Pancreas (tissue), 10 donors: ENCODE results near the gene KCNK3. TPM values are rescaled to one million over a fixed set of nuclear protein-coding genes. Genes with fewer than 3 reads are reported as not detected.

Experiments used
- ATAC-seq, 4 donors: fragments of 200-7000 bp; cut with Tn5 transposase; one replicate each; pipeline versions ENCODE4 v1.8.0 to v1.9.1; 2020; ENCODE audit warnings: mild to moderate bottlenecking in 4 of 4, moderate library complexity in 4 of 4
- DNase-seq, 6 donors: peaks; one replicate each; pipeline ENCODE4 v3.0.0-alpha.2; 2020
- FAIRE-seq: peaks from 2 replicates; lab custom pipeline; 2012; peaks lifted over from hg19 to GRCh38; lab: Jason Lieb, UNC
- H3K27ac ChIP-seq, 4 donors: fragments of 200-600 bp; sonication (generic); 1 replicate in 3 of 4; 2 replicates in 1 of 4; pipeline versions ENCODE4 v1.5.0 to v1.8.0; 2020
- H3K27me3 ChIP-seq, 4 donors: fragments of 200-600 bp; one replicate each; pipeline ENCODE4 v1.8.0; 2021
- H3K36me3 ChIP-seq, 3 donors: fragments of 200-600 bp; sonication (generic) in 1 of 3; one replicate each; pipeline versions ENCODE4 v1.5.0 to v1.8.0; 2020 to 2021
- H3K4me1 ChIP-seq, 3 donors: fragments of 200-600 bp; one replicate each; pipeline ENCODE4 v1.8.0; 2021
- H3K4me3 ChIP-seq, 4 donors: fragments of 200-600 bp; sonication (generic) in 2 of 4; one replicate each; pipeline versions ENCODE4 v1.5.0 to v1.8.0; 2020 to 2021
- H3K9me3 ChIP-seq, 4 donors: fragments of 200-600 bp; one replicate each; pipeline ENCODE4 v1.8.0; 2021
- WGBS, 2 donors: extraction: QIAGEN DNeasy Blood & Tissue Kit; methylation state at CpG; one replicate each; pipeline ENCODE4 v1.1.7; 2013; 5-methylcytosine and 5-hydroxymethylcytosine counted together
- intact Hi-C, 3 donors: fragments of 100-400 bp; cut with DNase I; formaldehyde crosslinking; loops; one replicate each; pipeline versions ENCODE4 v1.11.1 to v1.14.2; 2022
- polyA plus RNA-seq, 2 donors: library from polyadenylated mRNA; stranded (reverse); fragments of 200-250 nt; gene quantifications; one replicate each; pipeline ENCODE4 v1.2.3, GENCODE V29; 2013
- total RNA-seq, 6 donors: library from RNA; stranded (reverse); fragmentation: NEBNext Ultra II Directional in 4 of 6; extraction: Animal tissue kit (Norgen Biotek cat#: 25700) in 4 of 6; gene quantifications; one replicate each; pipeline versions ENCODE4 v1.2.1 to v1.2.4, GENCODE V29; 2021 to 2023
- TF ChIP-seq, protein P1 (sequence below), 4 donors: fragments of 200-600 bp; sonication (generic) in 3 of 4; IDR thresholded peaks; one replicate each; pipeline versions ENCODE4 v1.5.0 to v1.8.0; 2021; ENCODE audit warnings: antibody characterized with exemption in 4 of 4
- donor health status: healthy with polysubstance abuse.
- donor health status: DM: no; HTN: no; CAD: no; lungs with moderate emphysema.
- donor health status: DM: no; HTN: no; CAD: no.
- donor health status: control.
- donor health status: control.
- donor health status: Bipolar disorder and iron deficiency.
- donor health status: DM: yes; HTN: yes; CAD: no.
- donor health status: DM: no; HTN: no; CAD: no.
- donor health status: DM: no; HTN: no; CAD: no.
- donor health status: DM: yes; HTN: yes; CAD: no.

KCNK3 gene
- total and polyA plus RNA-seq, 8 donors, result 7.5 to 46.4 (median 30.2) TPM

GRCh38 chr2:26740890-26741302 lies 48.4 kb downstream of the KCNK3 start:
- Histone ChIP-seq H3K36me3 (no peaks in the 10 kb centered on the region), H3K4me1 (peaks cover 0 to 3% (median 0%) of the 10 kb centered on the region in 3 donors), H3K27ac (no peak overlapping the region), H3K4me3 (no peak overlapping the region), H3K9me3 (no peaks in the 10 kb centered on the region), H3K27me3 (no peaks in the 10 kb centered on the region)
- intact Hi-C loops, result loop anchor here in 2 of 3 donors (5.0 kb wide), 1 partner anchor 134 kb away; no protein-coding TSS in a partner anchor
- FAIRE-seq, result no peak
- TF ChIP-seq, protein P1, sequence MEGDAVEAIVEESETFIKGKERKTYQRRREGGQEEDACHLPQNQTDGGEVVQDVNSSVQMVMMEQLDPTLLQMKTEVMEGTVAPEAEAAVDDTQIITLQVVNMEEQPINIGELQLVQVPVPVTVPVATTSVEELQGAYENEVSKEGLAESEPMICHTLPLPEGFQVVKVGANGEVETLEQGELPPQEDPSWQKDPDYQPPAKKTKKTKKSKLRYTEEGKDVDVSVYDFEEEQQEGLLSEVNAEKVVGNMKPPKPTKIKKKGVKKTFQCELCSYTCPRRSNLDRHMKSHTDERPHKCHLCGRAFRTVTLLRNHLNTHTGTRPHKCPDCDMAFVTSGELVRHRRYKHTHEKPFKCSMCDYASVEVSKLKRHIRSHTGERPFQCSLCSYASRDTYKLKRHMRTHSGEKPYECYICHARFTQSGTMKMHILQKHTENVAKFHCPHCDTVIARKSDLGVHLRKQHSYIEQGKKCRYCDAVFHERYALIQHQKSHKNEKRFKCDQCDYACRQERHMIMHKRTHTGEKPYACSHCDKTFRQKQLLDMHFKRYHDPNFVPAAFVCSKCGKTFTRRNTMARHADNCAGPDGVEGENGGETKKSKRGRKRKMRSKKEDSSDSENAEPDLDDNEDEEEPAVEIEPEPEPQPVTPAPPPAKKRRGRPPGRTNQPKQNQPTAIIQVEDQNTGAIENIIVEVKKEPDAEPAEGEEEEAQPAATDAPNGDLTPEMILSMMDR (IDR thresholded peaks at IDR 0.05), result no peak
- DNase-seq, result no peak
- no peak for ATAC-seq
- WGBS, 2 donors, result 81 to 88% methylated on average over 8 of the region's 8 CpGs

GRCh38 chr2:26742048-26742770 lies 49.7 kb downstream of the KCNK3 start:
- Histone ChIP-seq H3K27ac (no peak overlapping the region), H3K4me3 (no peak overlapping the region), H3K36me3 (no peaks in the 10 kb centered on the region), H3K4me1 (peaks cover 0 to 3% (median 0%) of the 10 kb centered on the region in 3 donors), H3K9me3 (no peaks in the 10 kb centered on the region), H3K27me3 (no peaks in the 10 kb centered on the region)
- no peak for ATAC-seq
- WGBS, 2 donors, result 93 to 95% methylated on average over 15 of the region's 15 CpGs
- DNase-seq, result no peak
- TF ChIP-seq, protein P1 (IDR thresholded peaks at IDR 0.05), result no peak
- intact Hi-C loops, result loop anchor here in 2 of 3 donors (5.0 kb wide), 1 partner anchor 135 kb away; no protein-coding TSS in a partner anchor
- FAIRE-seq, result no peak

GRCh38 chr2:26743852-26744251 lies 51.3 kb downstream of the KCNK3 start:
- DNase-seq (no peak), FAIRE-seq (no peak), ATAC-seq (no peak)
- Histone ChIP-seq H3K27ac (no peak overlapping the region), H3K4me1 (peaks cover 0 to 3% (median 0%) of the 10 kb centered on the region in 3 donors), H3K36me3 (no peaks in the 10 kb centered on the region), H3K4me3 (no peak overlapping the region), H3K27me3 (no peaks in the 10 kb centered on the region), H3K9me3 (no peaks in the 10 kb centered on the region)
- WGBS, 2 donors, result 94 to 97% methylated on average over 3 of the region's 3 CpGs
- intact Hi-C loops, result loop anchor here in 2 of 3 donors (5.0 kb wide), 1 partner anchor 137 kb away; no protein-coding TSS in a partner anchor
- TF ChIP-seq, protein P1 (IDR thresholded peaks at IDR 0.05), result no peak

DNA sequence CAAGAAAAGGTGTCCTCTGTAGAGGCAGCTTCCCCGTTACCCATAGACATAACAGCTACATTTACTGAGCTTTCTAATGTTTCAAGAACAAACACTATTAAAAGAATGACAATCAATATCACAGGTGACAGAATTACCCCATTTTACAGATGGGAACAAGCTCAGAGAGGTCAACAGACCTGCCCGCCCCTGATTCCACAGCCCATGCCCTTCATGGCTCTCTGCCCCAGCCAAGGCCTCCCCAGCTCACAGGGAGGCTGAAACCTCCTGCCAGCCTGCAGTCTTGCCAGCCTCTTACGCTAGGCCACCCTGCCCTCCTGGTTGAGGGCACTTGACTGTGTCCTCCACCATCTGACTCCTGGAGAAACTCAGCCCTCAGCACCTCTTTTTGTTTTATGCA lies 52.4 kb downstream of the KCNK3 start:
- no peaks in the 10 kb centered on the region for H3K36me3 ChIP-seq
- WGBS, 2 donors, result 80% methylated on average over 3 of the region's 3 CpGs
- H3K27me3 ChIP-seq, result no peaks in the 10 kb centered on the region
- intact Hi-C loops, result loop anchor here (5.0 kb wide), 2 partner anchors 138 to 143 kb away; no protein-coding TSS in a partner anchor
- FAIRE-seq, result no peak
- no peak overlapping the region for H3K27ac ChIP-seq
- TF ChIP-seq, protein P1 (IDR thresholded peaks at IDR 0.05), result no peak
- ATAC-seq, result no peak
- peaks cover 0 to 3% (median 0%) of the 10 kb centered on the region in 3 donors for H3K4me1 ChIP-seq
- H3K9me3 ChIP-seq, result no peaks in the 10 kb centered on the region
- H3K4me3 ChIP-seq, result no peak overlapping the region
- DNase-seq, result no peak
